Medulla oblongata (tissue), 1 donor: ENCODE results near the gene USP12.
A peak's percentile ranks its signal among the peaks of the same experiment; 100 is the strongest.

Experiments used
- DNase-seq: peaks from one replicate; pipeline ENCODE4 v3.0.0-alpha.2; 2015; ENCODE audit errors: extremely low spot score

The USP12 gene

DNA sequence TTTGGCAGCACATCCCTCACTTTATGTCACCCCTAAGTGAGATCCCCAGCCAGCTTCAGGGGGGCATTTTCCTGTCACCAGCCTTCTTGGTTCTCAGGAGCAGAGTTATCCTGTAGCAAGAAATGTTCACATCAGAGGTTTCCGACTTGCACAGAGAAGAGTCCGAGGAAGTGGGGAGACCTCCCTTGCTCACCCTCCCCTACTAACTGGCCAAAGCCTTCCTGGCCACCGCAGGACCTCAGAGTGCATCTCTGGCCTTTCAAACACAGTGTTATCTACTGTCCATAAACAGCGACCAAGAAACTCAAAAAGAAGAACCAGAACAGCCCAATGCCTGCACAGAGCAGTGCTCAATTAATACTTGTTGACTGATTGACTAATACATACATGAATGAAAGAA lies 134.4 kb downstream of the USP12 start:
- DNase-seq, result no peak

DNA sequence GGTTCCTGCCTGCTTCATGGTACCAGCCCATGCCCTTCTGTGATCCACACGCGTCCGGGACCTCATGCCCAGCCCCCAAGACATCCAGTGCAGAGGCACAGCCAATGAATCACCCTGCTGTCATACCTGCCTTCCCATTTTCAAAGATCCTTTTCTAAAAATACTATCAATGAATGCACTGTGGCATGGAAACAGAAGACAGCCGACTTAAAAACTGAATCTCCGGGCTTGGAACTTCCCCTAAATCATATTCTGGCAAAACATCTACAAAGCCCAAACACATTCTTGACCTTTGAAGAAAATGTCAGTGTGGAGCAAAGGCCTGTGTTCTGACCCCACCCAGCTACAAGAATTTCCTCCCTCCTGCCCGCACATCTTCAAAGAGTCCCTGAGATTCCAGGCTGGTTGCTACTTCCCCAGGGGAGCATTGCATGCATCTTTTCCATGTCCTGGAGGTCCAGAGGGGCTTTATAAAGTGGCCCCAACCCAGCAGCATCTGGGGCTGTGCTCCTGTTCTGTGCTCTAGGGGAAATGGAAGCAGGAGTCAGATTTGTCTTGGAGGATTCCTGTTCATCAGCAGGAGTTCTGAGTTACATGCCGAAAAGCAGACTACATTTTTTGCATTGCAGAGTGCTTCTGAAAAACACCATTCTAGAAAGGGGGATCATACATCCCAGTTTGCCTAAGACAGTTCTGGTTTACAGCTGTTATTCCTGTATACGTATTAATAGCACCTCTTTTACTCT lies 135.2 kb downstream of the USP12 start:
- DNase-seq, result no peak

DNA sequence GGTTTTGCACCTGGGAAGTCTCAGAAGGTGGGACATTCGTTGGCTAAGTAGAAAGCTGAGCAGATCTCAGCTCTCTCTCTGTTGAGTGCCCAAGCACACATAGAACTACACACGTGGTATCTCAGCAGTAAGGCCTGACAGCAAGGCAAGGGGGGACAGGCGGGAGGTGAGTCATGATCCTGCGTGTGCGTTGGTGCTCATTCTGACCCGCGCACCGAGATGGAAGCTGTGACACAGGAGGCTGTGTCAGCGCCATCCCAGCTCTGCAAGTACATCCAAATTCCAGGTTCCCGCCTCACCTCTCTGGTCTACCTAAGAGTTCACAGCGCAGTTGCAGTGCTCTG lies 135.7 kb downstream of the USP12 start:
- no peak for DNase-seq

DNA sequence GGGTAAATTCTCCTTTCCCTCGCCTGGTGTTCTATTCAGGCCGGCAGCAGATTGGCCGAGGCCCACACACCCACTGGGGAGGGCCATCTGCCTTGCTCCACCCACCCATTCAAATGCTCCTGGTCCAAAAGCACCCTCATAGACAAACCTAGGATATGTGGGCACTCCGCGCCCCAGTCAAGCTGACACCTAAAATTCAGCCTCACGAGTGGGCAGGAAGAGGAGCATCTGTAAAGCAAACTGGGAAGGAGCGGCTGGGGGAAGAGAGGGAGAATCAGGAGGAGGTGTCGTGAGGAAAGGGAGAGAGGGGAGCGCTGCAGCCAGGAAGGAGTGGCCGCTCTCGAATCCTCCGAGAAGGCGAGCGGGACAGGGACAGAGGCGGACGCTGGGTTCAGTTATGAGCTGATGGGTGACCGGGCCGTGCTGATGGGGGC lies 136.9 kb downstream of the USP12 start:
- no peak for DNase-seq

DNA sequence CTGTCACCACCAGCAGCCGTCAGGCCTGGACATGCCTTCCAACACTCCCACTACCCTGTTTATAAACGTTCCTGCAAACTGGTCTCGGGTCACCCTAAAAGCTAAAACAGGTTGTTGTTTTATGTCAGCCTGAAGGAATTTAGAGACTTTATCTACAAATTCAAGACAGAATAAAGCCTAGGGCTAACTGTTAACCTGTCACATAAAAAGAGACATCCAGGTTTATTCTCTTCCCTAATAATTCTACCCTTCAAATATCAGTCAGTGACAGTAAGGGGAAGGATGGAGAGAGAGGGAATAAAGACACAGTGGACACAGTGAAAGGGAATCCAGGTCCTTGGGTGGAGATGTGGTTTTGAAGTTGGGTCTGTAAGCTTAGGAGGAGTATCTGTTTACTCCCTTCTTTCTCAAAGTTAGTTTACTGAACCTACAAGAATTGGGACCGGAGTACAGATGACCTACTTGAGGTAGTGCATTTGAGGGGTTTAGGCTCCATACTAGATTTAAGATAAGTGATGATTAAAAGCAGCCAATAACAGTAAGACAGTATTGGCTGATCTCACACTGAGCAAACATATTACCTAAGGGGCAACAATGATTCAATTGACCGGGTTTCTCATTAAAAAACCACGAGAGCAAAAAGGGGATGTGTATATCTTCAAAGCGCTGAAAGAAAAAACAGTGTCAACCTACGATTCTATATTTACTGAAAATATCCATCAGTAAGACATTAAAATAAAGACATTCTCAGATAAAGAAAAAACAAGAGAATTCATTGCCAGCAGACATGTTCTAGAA lies 142.7 kb downstream of the USP12 start:
- DNase-seq, result no peak

DNA sequence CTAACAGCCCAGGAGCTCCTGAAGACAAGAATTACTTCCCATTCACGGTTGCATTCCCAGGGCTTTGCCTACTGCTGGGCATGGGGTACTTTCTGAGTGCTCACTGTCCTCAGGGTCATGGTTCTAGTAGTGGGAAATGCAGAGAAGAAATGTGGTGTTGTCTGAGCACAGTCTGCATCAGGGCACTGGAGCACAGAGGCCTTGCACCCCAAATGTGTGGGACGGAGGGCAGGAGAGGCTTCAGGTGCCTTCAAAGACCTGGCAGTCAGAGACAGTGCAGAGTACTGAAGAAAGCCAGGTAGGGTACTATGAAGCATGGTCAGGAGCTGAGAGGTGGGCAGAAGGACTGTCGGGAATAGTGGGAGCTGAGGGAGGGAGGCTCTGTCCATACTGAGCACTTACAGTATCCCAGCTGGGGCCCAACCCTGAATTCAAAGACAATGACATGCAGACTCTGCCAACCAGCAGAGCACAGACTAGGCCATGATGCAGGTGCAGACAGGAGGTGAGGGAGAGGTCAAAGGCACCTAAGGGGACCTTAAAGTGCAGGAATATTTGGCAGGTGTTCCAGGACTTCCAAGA lies 144.4 kb downstream of the USP12 start:
- no peak for DNase-seq

DNA sequence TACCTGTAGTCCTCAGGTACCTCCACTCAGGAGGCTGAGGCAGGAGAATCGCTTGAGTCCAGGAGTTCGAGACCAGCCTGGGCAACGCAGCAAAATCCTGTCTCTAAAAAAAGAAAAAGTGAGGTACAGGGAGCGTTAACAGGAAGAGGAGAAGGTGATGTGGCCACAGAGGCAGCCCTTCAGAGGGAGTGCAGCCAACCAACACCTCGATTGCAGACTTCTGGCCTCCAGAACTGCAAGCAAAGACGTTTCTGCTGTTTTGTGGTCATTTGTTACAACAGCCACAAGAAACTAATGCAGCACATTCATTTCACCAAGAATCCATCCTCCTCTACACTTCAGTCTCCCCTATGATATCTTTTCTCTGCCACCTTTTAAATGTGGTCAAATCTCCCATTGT lies 145.2 kb downstream of the USP12 start:
- no peak for DNase-seq

DNA sequence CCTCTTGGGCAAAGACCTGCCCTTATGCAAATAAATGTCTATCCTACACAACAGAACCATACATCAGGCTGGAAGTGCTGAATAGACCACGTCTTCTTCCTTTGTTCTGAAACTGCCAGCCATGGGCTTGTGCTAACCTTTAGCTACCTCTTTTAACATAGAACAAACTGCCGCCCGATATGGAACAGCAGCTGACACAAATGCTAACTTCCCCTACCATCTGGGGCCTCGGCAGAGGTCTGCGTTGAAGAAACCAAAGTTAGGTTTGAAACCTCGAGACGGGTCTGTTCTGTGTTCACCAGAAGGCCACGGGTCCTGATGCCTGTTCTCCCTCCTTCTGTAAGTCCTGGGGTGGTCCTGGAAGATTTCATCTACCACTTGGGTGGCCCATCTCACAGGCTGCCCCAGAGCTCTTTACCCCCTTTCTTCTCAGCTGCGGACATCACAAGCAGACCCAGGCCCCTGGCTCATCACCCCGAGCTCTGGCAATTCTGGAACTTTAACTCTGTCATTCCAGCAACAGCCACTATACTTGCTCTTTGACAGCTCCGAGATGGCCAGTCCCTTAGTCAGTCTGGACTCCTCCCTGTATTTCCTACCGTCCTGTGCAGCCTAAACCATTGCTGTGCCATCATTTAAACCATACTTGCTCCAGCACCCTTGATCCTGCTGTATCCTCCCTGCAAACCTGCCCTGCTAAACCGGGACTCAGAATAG lies 146.7 kb downstream of the USP12 start:
- DNase-seq, result no peak

DNA sequence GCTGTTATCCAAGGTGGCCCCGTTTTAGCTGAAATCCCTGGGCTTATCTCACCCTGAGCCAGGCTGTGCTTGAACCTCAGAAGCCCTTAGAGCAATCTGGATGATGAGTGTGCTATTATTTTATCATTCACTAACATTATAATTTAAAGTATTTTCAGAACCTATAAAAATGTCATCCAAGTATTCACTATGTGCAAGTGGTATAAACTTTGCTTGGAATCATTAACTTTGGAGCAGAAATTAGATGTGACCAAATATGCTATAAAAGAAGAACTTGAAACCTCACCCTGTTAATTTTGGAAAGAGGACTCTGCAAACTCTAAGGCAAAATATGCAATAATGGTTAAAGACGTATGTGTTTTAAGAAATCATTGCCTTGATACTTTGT lies 147.5 kb downstream of the USP12 start:
- no peak for DNase-seq

DNA sequence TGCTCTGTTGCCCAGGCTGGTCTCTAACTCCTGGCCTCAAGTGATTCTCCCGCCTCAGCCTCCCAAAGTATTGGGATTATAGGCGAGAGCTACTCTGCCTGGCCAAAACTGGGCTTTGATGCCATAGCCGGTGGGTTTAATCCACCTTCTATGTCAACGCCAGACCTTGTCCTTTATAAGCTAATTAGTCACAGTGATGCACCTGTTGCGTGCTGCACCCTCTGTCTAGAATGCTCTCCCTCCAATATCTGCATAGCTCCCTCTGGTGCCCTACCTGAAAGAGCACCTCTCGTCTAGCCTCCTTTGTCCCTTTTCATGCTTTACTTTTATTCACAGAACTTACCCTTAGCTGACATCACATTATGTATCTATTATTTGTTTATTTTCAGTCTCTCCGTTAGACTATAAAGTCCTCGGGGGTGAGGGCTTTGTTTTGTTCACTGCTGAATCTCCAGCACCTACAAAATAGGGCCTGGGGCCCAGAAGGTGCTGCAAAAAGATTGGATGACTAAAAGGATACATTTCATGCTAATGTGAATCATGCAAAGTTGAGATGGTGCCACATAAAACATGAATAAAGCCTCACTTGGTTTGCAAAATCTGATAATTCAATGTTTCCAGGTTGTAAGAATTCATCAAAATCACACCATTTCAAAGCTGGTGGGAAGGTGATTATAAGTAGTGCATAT lies 148.1 kb downstream of the USP12 start:
- DNase-seq, result no peak

DNA sequence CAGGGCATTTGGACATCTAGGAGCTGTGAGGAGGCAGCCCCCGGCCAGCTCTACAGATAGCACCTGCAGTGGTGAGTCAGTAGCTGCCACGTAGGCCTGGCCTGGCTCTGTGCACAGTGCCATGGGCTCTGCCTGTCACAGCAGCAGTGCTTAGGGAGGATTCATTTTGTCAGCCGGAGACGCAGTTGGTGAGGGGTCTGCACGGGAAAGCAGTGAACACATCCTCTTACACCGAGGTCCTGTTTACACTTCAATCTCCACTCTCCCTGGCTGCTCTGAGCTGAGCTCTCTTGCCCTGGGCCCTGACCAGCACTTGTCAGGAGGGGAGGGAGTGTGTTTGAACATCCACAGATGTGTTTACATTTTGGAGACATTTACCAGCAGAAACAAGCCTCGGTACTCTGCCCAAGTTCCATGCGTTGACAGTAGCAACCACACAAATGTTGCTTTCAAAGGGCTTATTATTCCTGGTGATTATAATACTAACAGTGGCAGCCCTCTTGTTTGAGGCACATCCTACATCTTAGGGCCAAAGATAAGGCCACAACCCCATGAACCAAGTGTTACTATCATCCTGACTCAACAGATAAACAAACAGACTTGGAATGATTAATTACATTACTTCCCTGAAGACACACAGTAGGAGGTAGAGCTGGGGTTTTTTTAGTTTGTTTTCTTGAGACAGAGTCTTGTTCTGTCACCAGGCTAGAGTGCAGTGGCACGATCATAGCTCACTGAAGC lies 148.9 kb downstream of the USP12 start:
- peak; percentile 54 for DNase-seq

DNA sequence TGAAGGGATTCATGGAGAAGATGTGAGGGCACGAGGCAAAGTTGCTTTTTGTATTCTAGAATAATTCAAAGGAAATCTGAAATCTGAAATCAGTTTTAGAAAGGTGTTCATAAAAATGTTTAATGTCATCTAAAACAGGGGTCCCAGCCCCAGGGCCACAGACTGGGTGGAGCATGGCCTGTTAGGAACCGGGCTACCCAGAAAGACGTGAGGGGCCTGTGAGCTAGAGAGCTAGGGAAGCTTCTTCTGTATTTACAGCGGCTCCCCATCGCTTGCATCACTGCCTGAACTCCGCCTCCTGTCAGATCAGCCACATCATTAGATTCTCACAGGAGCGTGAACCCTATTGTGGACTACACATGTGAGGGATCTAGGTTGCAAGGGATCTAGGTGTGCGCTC lies 151.2 kb downstream of the USP12 start:
- no peak for DNase-seq

DNA sequence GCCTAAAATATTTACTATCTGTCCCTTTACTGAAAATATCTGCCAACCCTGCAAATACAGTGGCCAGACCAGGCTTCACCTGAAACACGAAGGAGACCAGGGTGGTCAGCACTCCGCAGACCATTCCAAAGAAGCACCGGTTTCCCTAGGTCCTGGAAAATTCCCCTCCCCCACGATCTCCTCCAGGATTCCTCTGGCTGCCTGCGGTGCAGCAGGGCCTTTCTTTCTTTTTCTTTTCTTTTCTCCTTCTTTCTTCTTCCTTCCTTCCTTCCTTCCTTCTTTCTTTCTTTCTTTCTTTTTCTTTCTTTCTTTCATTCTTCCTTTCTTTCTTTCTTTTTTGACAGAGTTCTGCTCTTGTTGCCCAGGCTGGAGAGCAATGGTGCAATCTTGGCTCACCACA lies 152.7 kb downstream of the USP12 start:
- no peak for DNase-seq

DNA sequence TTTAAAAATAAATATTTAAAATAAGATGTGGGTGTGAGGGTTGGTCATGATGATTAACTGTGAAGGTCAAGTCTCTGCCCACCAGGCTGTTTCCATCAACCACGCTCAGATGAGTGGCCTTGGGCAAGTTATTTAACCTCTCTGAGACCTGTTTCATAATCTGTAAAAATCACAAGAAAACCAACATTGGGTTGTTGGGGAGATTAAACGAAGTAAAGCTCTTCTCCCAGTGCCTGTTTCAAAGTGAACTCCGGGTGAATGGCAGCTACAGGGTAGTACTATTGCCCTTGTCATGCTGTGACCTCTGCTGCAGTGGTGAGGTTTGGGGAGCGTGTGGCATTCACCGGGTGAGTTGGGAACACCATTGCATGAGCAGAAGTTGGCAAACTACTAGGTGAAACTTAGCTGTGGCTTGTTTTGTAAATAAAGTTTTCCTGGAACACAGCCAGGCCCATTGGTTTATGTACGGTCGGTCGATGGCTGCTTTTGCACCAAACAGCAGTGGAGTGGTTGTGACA lies 153.2 kb downstream of the USP12 start:
- no peak for DNase-seq

DNA sequence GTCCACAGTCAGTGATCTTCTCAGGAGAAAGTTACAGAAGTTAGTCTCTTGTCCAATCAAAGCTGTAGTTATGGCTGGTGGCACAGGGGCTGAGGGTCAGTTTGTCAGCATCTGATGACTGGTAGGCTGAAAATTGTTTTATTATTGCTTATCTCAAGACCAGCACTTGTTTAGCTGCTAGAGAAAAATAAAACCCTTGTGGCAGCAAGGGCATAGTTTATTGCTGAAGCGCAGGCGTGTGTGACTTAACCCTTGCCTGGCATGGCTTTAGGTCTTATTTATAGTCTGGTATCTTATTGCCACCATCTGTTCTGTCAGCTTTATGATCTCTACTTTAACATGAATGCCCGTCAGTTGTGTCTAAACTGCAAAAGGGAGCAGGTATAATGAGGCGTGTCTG lies 154.7 kb downstream of the USP12 start:
- DNase-seq, result no peak
